H1 (cell line): ENCODE data around the gene IDH2. TPM values are rescaled to one million over a fixed set of nuclear protein-coding genes. Genes with fewer than 3 reads are reported as not detected.

Source experiments
- CTCF ChIA-PET: fragments of 300-600 bp; sonication (Branson Sonifier 250); formaldehyde crosslinking; loops from one replicate; lab custom pipeline; 2021; ENCODE audit not compliant: partially characterized antibody; lab: Charles Lee
- POLR2A ChIA-PET: fragments of 300-600 bp; sonication (Branson Sonifier 250); formaldehyde crosslinking; loops from one replicate; lab custom pipeline; 2021; ENCODE audit warnings: inconsistent platforms; ENCODE audit not compliant: partially characterized antibody; lab: Charles Lee
- DNase-seq, 2 experiments: peaks; one replicate each; pipeline versions ENCODE4 v3.0.0 to v3.0.0-alpha.2; 2010 to 2022; ENCODE audit warnings: low spot score in 2 of 2, low read depth in 1 of 2, mixed read lengths in 1 of 2
- FAIRE-seq: peaks from 2 replicates; lab custom pipeline; 2011; peaks lifted over from hg19 to GRCh38; lab: Jason Lieb, UNC
- H2AFZ ChIP-seq: 2 replicates; pipeline ENCODE4 v1.8.1; 2012; ENCODE audit warnings: low read length, inconsistent platforms
- H2AK5ac ChIP-seq: 2 replicates; pipeline ENCODE4 v1.6.1; 2013; ENCODE audit warnings: low read depth, low read length
- H2BK120ac ChIP-seq: replicated peaks from 2 replicates; pipeline ENCODE3; 2013; ENCODE audit warnings: low read depth, low read length, inconsistent platforms
- H2BK12ac ChIP-seq: 2 replicates; pipeline ENCODE4 v1.6.1; 2013; ENCODE audit warnings: low read depth, low read length
- H2BK15ac ChIP-seq: 2 replicates; pipeline ENCODE4 v1.6.1; 2013; ENCODE audit warnings: low read length
- H2BK20ac ChIP-seq: 2 replicates; pipeline ENCODE4 v1.6.1; 2013; ENCODE audit warnings: low read length
- H2BK5ac ChIP-seq: 2 replicates; pipeline ENCODE4 v1.6.1; 2013; ENCODE audit warnings: low read depth, low read length
- H3K14ac ChIP-seq: 2 replicates; pipeline ENCODE4 v1.6.1; 2013; ENCODE audit warnings: inconsistent platforms; ENCODE audit not compliant: insufficient read length
- H3K18ac ChIP-seq: 2 replicates; pipeline ENCODE4 v1.6.1; 2013; ENCODE audit warnings: low read length; ENCODE audit errors: extremely low read depth
- H3K23ac ChIP-seq: 2 replicates; pipeline ENCODE4 v1.6.1; 2013; ENCODE audit warnings: inconsistent platforms; ENCODE audit not compliant: insufficient read length
- H3K23me2 ChIP-seq: 2 replicates; pipeline ENCODE4 v1.6.1; 2013; ENCODE audit warnings: low read depth, low read length
- H3K27ac ChIP-seq: 2 replicates; pipeline ENCODE4 v1.6.1; 2011; ENCODE audit warnings: low read depth, low read length, inconsistent platforms
- H3K27me3 ChIP-seq, 4 experiments: replicated peaks in 1 of 4; 1 replicate in 1 of 4; 2 replicates in 3 of 4; pipeline versions ENCODE4 v1.6.1 to v1.8.1; 2011 to 2013; ENCODE audit warnings: low read length in 3 of 4, mild to moderate bottlenecking in 3 of 4, inconsistent platforms in 2 of 4, mixed read lengths in 2 of 4, moderate library complexity in 1 of 4; ENCODE audit not compliant: control insufficient read depth in 3 of 4, insufficient read depth in 3 of 4; ENCODE audit errors: extremely low read depth in 1 of 4
- H3K36me3 ChIP-seq, 4 experiments: 2 replicates each; pipeline versions ENCODE4 v1.6.1 to v1.8.1; 2011 to 2013; ENCODE audit warnings: mild to moderate bottlenecking in 4 of 4, low read length in 3 of 4, moderate library complexity in 2 of 4, control low read depth in 1 of 4, inconsistent platforms in 1 of 4; ENCODE audit not compliant: insufficient read depth in 4 of 4, control insufficient read depth in 2 of 4
- H3K4ac ChIP-seq: replicated peaks from 2 replicates; pipeline ENCODE3; 2013; ENCODE audit warnings: low read length, low read depth, mixed read lengths, inconsistent platforms; ENCODE audit not compliant: insufficient read length
- H3K4me1 ChIP-seq, 4 experiments: replicated peaks in 1 of 4; 1 replicate in 1 of 4; 2 replicates in 3 of 4; pipeline versions ENCODE4 v1.6.1 to v1.8.1; 2011 to 2013; ENCODE audit warnings: low read length in 3 of 4, inconsistent platforms in 2 of 4, mixed read lengths in 1 of 4; ENCODE audit not compliant: insufficient read depth in 4 of 4, control insufficient read depth in 3 of 4
- H3K4me2 ChIP-seq, 2 experiments: 2 replicates each; pipeline versions ENCODE4 v1.6.1 to v1.8.1; 2011 to 2013; ENCODE audit warnings: low read depth in 2 of 2, low read length in 2 of 2, control low read depth in 1 of 2, inconsistent platforms in 1 of 2, mild to moderate bottlenecking in 1 of 2; ENCODE audit not compliant: insufficient read depth in 1 of 2
- H3K4me3 ChIP-seq, 4 experiments: fragments of 200-600, 300-600 bp in 1 of 4; sonication (generic), shearing (Covaris generic), sonication (Bioruptor Twin) in 1 of 4; 2 replicates each; pipeline versions ENCODE4 v1.5.1 to v1.8.1; 2011 to 2016; ENCODE audit warnings: low read length in 4 of 4, low read depth in 3 of 4, control low read depth in 2 of 4, inconsistent platforms in 2 of 4, mild to moderate bottlenecking in 2 of 4, mixed read lengths in 1 of 4, moderate library complexity in 1 of 4; ENCODE audit not compliant: insufficient read depth in 2 of 4; ENCODE audit errors: extremely low read depth in 1 of 4
- H3K56ac ChIP-seq: replicated peaks from 2 replicates; pipeline ENCODE3; 2013; ENCODE audit warnings: low read depth, mild to moderate bottlenecking, mixed read lengths, low read length, inconsistent platforms; ENCODE audit not compliant: insufficient read length
- H3K79me1 ChIP-seq: 2 replicates; pipeline ENCODE4 v1.6.1; 2013; ENCODE audit warnings: low read depth, low read length, control low read depth
- H3K79me2 ChIP-seq, 2 experiments: 2 replicates each; pipeline versions ENCODE4 v1.6.1 to v1.8.1; 2012 to 2013; ENCODE audit warnings: low read length in 2 of 2, mild to moderate bottlenecking in 2 of 2, inconsistent platforms in 1 of 2; ENCODE audit not compliant: insufficient read depth in 2 of 2, control insufficient read depth in 1 of 2
- H3K9ac ChIP-seq, 4 experiments: replicated peaks in 1 of 4; 1 replicate in 1 of 4; 2 replicates in 3 of 4; pipeline versions ENCODE4 v1.6.1 to v1.8.1; 2011 to 2013; ENCODE audit warnings: low read depth in 3 of 4, low read length in 3 of 4, control low read depth in 2 of 4, mild to moderate bottlenecking in 2 of 4, moderate library complexity in 2 of 4, inconsistent platforms in 1 of 4; ENCODE audit errors: extremely low read depth in 1 of 4
- H3K9me3 ChIP-seq, 2 experiments: 2 replicates each; pipeline versions ENCODE4 v1.6.1 to v1.8.1; 2012 to 2013; ENCODE audit warnings: mild to moderate bottlenecking in 2 of 2, moderate library complexity in 2 of 2, control low read depth in 1 of 2, inconsistent platforms in 1 of 2, low read depth in 1 of 2, low read length in 1 of 2, mixed read lengths in 1 of 2; ENCODE audit not compliant: insufficient read depth in 2 of 2
- H4K20me1 ChIP-seq, 2 experiments: replicated peaks in 1 of 2; 2 replicates each; pipeline versions ENCODE3 to v1.8.1; 2011 to 2013; ENCODE audit warnings: inconsistent platforms in 2 of 2, low read length in 2 of 2, mild to moderate bottlenecking in 1 of 2; ENCODE audit not compliant: insufficient read depth in 2 of 2, control insufficient read depth in 1 of 2
- H4K5ac ChIP-seq: 2 replicates; pipeline ENCODE4 v1.6.1; 2013; ENCODE audit warnings: low read length, low read depth, mixed read lengths, inconsistent platforms; ENCODE audit not compliant: insufficient read length
- H4K8ac ChIP-seq: 2 replicates; pipeline ENCODE4 v1.8.0; 2013; ENCODE audit warnings: mild to moderate bottlenecking, moderate library complexity, low read length, inconsistent platforms; ENCODE audit not compliant: insufficient read depth; ENCODE audit errors: extremely low read depth
- H4K91ac ChIP-seq: replicated peaks from 2 replicates; pipeline ENCODE3; 2013; ENCODE audit warnings: low read length, mixed read lengths, inconsistent platforms; ENCODE audit not compliant: insufficient read length
- ASH2L ChIP-seq: fragments of 200-600, 300-600 bp; sonication (generic); IDR thresholded peaks from one replicate; pipeline ENCODE4 v1.7.1; 2017; ENCODE audit warnings: low read length
- CBX5 ChIP-seq: fragments of 300-800, 300-1000 bp; sonication (generic); IDR thresholded peaks from 2 replicates; pipeline ENCODE4 v1.7.1; 2016; ENCODE audit warnings: antibody characterized with exemption, low read length, low read depth
- CEBPB ChIP-seq: IDR thresholded peaks from 2 replicates; pipeline ENCODE4 v1.6.1; 2012; ENCODE audit warnings: low read depth, low read length
- SIN3A ChIP-seq, 2 experiments: IDR thresholded peaks in 1 of 2; conservative IDR thresholded peaks in 1 of 2; 2 replicates each; pipeline ENCODE4 v1.6.1; 2011 to 2012; ENCODE audit warnings: low read length in 2 of 2, improper control_type of control experiment in 1 of 2, low read depth in 1 of 2, mild to moderate bottlenecking in 1 of 2
- TAF7 ChIP-seq: optimal IDR thresholded peaks from 2 replicates; pipeline ENCODE3; 2011; ENCODE audit warnings: low read depth, mild to moderate bottlenecking, inconsistent platforms, low read length, moderate library complexity, borderline replicate concordance
- ZNF274 ChIP-seq: IDR thresholded peaks from 2 replicates; pipeline ENCODE4 v1.7.0; 2012; ENCODE audit warnings: low read length, borderline replicate concordance; ENCODE audit errors: extremely low read depth
- WGBS, 2 experiments: shearing (Covaris generic) in 1 of 2; methylation state at CpG; one replicate each; pipeline versions ENCODE4 v1.1.6 to v1.1.7; 2013 to 2015; ENCODE audit warnings: low lambda C conversion rate in 2 of 2, mixed read lengths in 2 of 2, inconsistent platforms in 1 of 2, low coverage in 1 of 2, missing lambda C conversion rate in 1 of 2; ENCODE audit not compliant: insufficient replicate concordance in 2 of 2, insufficient coverage in 1 of 2, insufficient read length in 1 of 2; ENCODE audit errors: extremely low coverage in 1 of 2, missing lambda C conversion rate in 1 of 2; 5-methylcytosine and 5-hydroxymethylcytosine counted together
- polyA plus RNA-seq, 7 experiments: library from polyadenylated mRNA; depleted of rRNA in 3 of 7; stranded (reverse) in 5 of 7; unstranded in 2 of 7; fragments of >200 nt in 5 of 7; fragments of 200-250 nt in 2 of 7; gene quantifications; 1 replicate in 5 of 7; 2 replicates in 1 of 7; 4 replicates in 1 of 7; pipeline versions ENCODE4 v1.2.1 to v1.2.3, GENCODE V29; 2011 to 2013; ENCODE audit warnings: missing spikeins in 2 of 7, mixed read lengths in 2 of 7
- total RNA-seq: library from RNA; stranded (reverse); fragmentation: NEBNext Ultra II Directional; extraction: Animal tissue kit (Norgen Biotek cat#: 25700); gene quantifications from 2 replicates; pipeline ENCODE4 v1.2.1, GENCODE V29; 2021

IDH2 gene
- total and polyA plus RNA-seq, 2 of the 8 experiments (the other 6 are each of a cell fraction or from before 2014, with no cell fraction given), result 64.2 to 84.6 TPM

DNA sequence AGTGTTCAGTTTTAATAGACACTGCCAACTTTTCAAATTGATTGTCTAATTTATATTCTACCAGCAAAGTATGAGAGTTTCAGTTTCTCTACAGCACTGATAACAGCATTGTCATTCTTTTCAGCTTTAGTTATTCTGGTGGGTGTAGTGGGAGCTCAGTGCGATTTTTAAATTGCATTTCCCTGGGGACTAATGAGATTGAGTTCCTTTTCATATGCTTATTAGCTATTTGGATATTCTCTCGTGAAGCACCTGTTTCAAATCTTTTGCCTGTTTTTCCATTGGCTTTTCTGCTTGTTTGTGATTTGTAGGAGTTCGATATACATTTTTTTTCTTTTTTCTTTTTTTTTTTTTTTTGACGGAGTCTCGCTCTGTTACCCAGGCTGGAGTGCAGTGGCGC, 18.8 kb upstream of the IDH2 start:
- no peaks in the 10 kb centered on the region for H4K20me1 ChIP-seq
- no peak overlapping the region for H3K27ac ChIP-seq
- H3K4me3 ChIP-seq, result no peak overlapping the region
- CTCF ChIA-PET, result interaction anchor here (0.6 to 1.7 kb wide), 5 partner anchors 25 to 223 kb away, joined by 3 to 5 read pairs (median 3); partner anchors contain the start of genes CIB1 and GDPGP1
- H3K79me1 ChIP-seq, result no peaks in the 10 kb centered on the region
- H3K23me2 ChIP-seq, result no peaks in the 10 kb centered on the region
- no peak overlapping the region for H2AFZ ChIP-seq
- no peak overlapping the region for H2BK12ac ChIP-seq
- no peak overlapping the region for H2BK15ac ChIP-seq
- H3K9ac ChIP-seq, result no peak overlapping the region
- no peak overlapping the region for H2BK20ac ChIP-seq
- H2AK5ac ChIP-seq, result no peak overlapping the region
- DNase-seq (no peak), FAIRE-seq (no peak)
- no peak overlapping the region for H4K91ac ChIP-seq
- no peak overlapping the region for H3K4me2 ChIP-seq
- no peaks in the 10 kb centered on the region for H3K36me3 ChIP-seq
- H3K27me3 ChIP-seq, result no peaks in the 10 kb centered on the region
- no peak overlapping the region for H3K56ac ChIP-seq
- POLR2A ChIA-PET, result no interaction called here
- H4K8ac ChIP-seq, result no peak overlapping the region
- 0 out of 7 replicates have a peak, but pooled peaks cover 0 to 2% (median 0%) of the 10 kb centered on the region in 4 experiments for H3K4me1 ChIP-seq
- WGBS, 2 experiments, result 62% methylated on average over 3 of the region's 6 CpGs; no CpG with 5 or more reads in 1 of the 2 experiments
- H2BK120ac ChIP-seq, result no peak overlapping the region
- no peak overlapping the region for H3K14ac ChIP-seq
- H2BK5ac ChIP-seq, result no peak overlapping the region
- no peak overlapping the region for H4K5ac ChIP-seq
- H3K18ac ChIP-seq, result no peak overlapping the region
- no peaks in the 10 kb centered on the region for H3K9me3 ChIP-seq
- H3K23ac ChIP-seq, result no peak overlapping the region
- H3K4ac ChIP-seq, result no peak overlapping the region
- no peaks in the 10 kb centered on the region for H3K79me2 ChIP-seq
- TF ChIP-seq SIN3A (conservative IDR thresholded peaks at IDR 0.05 in 1 of 2, IDR thresholded peaks at IDR 0.05 in 1 of 2; ENCODE audit: low read depth in 1 of 2, low read length in 2 of 2), result no peak
- no peak for TF ChIP-seq ZNF274
- TF ChIP-seq ASH2L, result no peak
- no peak for TF ChIP-seq CBX5
- TF ChIP-seq CEBPB, result no peak
- TF ChIP-seq TAF7, result no peak
